AG04450 (cell line): ENCODE results near the gene MTIF2. TPM values are rescaled to one million over a fixed set of nuclear protein-coding genes. Genes with fewer than 3 reads are reported as not detected.
"Not testable (repeated sequence)": the region's sequence is repeated elsewhere in the genome, so short reads cannot be mapped to it uniquely, and the experiment has no call there.

Experiments used
- CTCF ChIA-PET: fragments of 300-600, 350-600 bp; formaldehyde crosslinking; extraction: SDS; loops from one replicate; lab custom pipeline; 2022; ENCODE audit warnings: antibody characterized with exemption, inconsistent platforms; lab: Charles Lee
- POLR2A ChIA-PET: fragments of 350-600 bp; formaldehyde crosslinking; extraction: SDS; loops from one replicate; lab custom pipeline; 2021; ENCODE audit warnings: antibody characterized with exemption, inconsistent platforms; lab: Yijun Ruan, JAX
- DNase-seq: peaks from one replicate; pipeline ENCODE4 v3.0.0-alpha.2; 2011; ENCODE audit warnings: low read depth, low spot score
- H3K27ac ChIP-seq: one replicate; pipeline ENCODE4 v1.5.1; 2012; ENCODE audit warnings: low read depth, low read length, control low read depth
- H3K27me3 ChIP-seq: one replicate; pipeline ENCODE4 v1.6.0; 2012; ENCODE audit warnings: low read length; ENCODE audit not compliant: control insufficient read depth, insufficient read depth
- H3K4me3 ChIP-seq: 2 replicates; pipeline ENCODE4 v1.5.1; 2011; ENCODE audit warnings: mild to moderate bottlenecking, low read depth, low read length, control low read depth
- H3K9me3 ChIP-seq: 2 replicates; pipeline ENCODE4 v1.5.1; 2012; ENCODE audit warnings: low read length; ENCODE audit not compliant: control insufficient read depth, insufficient read depth
- polyA plus RNA-seq: library from polyadenylated mRNA; depleted of rRNA; stranded (reverse); fragments of >200 nt; gene quantifications from 2 replicates; pipeline ENCODE4 v1.2.3, GENCODE V29; 2011; rRNA removed
- small RNA-seq: library from RNA; depleted of rRNA; stranded (forward); fragments of <200 nt; gene quantifications from one replicate; pipeline ENCODE3, GENCODE V24; 2012; ENCODE audit warnings: low read depth; ENCODE audit not compliant: insufficient read length
- TF ChIP-seq, protein P1 (sequence below): IDR thresholded peaks from 2 replicates; pipeline ENCODE4 v1.5.1; 2011; ENCODE audit warnings: low read depth, low read length, control low read depth, inconsistent platforms

Gene MTIF2
- polyA plus RNA-seq, 1 experiment, result 28.7 TPM

DNA sequence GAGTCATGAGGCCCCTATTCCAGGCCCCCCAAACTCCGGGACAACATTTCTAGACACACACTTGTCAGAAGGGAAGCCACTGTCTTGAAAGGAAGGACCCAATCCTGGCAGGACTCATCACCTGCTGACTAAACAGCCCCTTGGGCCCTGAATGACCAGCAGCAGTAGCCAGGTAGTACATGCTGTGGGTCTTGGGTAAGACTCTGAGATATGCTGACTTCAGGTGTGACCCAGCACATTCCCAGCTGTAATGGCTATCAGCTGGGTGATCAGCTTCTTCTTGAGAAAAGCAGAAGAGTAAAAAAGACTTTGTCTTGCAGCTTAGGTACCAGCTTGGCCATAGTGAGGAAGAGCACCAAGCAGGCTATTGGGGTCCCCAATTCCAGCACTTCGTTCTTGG lies 72.5 kb downstream of the MTIF2 start:
- DNase-seq, result no peak
- TF ChIP-seq, protein P1, sequence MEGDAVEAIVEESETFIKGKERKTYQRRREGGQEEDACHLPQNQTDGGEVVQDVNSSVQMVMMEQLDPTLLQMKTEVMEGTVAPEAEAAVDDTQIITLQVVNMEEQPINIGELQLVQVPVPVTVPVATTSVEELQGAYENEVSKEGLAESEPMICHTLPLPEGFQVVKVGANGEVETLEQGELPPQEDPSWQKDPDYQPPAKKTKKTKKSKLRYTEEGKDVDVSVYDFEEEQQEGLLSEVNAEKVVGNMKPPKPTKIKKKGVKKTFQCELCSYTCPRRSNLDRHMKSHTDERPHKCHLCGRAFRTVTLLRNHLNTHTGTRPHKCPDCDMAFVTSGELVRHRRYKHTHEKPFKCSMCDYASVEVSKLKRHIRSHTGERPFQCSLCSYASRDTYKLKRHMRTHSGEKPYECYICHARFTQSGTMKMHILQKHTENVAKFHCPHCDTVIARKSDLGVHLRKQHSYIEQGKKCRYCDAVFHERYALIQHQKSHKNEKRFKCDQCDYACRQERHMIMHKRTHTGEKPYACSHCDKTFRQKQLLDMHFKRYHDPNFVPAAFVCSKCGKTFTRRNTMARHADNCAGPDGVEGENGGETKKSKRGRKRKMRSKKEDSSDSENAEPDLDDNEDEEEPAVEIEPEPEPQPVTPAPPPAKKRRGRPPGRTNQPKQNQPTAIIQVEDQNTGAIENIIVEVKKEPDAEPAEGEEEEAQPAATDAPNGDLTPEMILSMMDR, result no peak
- ChIA-PET POLR2A (no interaction called here), CTCF (no interaction called here)
- H3K27me3 ChIP-seq, result no peaks in the 10 kb centered on the region
- H3K9me3 ChIP-seq, result no peaks in the 10 kb centered on the region
- H3K4me3 ChIP-seq, result no peak overlapping the region
- H3K27ac ChIP-seq, result no peak overlapping the region

DNA sequence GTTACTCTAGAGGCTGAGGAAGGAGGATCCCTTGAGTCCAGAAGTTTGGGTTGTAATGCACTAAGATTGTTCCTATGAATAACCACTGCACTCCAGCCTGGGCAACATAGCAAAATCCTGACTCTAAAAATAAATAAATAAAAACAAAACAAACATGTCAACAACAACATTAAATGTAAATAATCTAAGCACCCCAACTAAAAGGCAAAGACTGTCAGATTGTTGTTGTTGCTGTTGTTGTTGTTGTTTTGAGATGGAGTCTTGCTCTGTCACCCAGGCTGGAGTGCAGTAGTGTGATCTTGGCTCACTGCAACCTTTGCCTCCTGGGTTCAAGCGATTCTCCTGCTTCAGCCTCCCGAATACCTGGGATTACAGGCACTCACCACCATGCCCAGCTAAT lies 77.1 kb downstream of the MTIF2 start:
- H3K27me3 ChIP-seq, H3K27ac ChIP-seq, POLR2A ChIA-PET, H3K4me3 ChIP-seq, DNase-seq, CTCF ChIA-PET, H3K9me3 ChIP-seq: not testable (repeated sequence)

DNA sequence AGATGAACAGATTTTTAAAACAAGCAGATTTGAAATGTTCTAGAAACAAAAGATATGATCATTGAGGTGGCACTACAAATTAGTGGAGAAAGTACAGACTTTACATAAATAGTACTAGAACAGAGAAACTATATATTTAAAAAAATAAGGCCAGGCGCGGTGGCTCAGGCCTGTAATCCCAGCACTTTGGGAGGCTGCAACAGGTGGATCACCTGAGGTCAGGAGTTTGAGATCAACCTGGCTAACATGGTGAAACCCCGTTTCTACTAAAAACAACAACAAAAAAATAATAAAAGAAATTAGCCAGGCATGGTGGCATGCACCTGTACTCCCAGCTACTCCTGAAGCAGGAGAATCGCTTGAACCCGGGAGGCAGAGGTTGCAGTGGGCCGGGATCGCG lies 82.2 kb downstream of the MTIF2 start:
- CTCF ChIA-PET, result interaction anchor here (1.9 kb wide), 1 partner anchor 11 kb away, joined by 5 read pairs; no protein-coding TSS in a partner anchor
- H3K27me3 ChIP-seq, DNase-seq, H3K27ac ChIP-seq, H3K9me3 ChIP-seq, POLR2A ChIA-PET, H3K4me3 ChIP-seq: not testable (repeated sequence)

Small RNA genes lying within 50 kb of the gene (small RNA-seq; reads per million reads assigned to genes)
- not detected for gene RF00019

Other genes with a start within 250 kb of the MTIF2 start
- 652 and 668 TPM in 2 replicates for gene RTN4, start 218.8 kb downstream of the MTIF2 start, polyA plus RNA-seq
- gene CLHC1, start 36.9 kb downstream of the MTIF2 start, polyA plus RNA-seq, result 9.4 and 14.4 TPM in 2 replicates
- gene RPS27A, start 36.5 kb downstream of the MTIF2 start, polyA plus RNA-seq, result 1,905 and 2,078 TPM in 2 replicates
- gene CCDC88A, start 150.6 kb upstream of the MTIF2 start, polyA plus RNA-seq, result 32.5 and 44.7 TPM in 2 replicates